OCI-LY3 (cell line): ENCODE results near the gene GNG12.

ENCODE experiments used
- EZH2phosphoT487 ChIP-seq: fragments of 200-600 bp; shearing (Covaris generic); IDR thresholded peaks from 2 replicates; pipeline ENCODE4 v1.6.1; 2018; ENCODE audit warnings: antibody characterized with exemption, mixed run types, low read depth
- TF ChIP-seq, protein P1 (sequence below): fragments of 200-600, 300-600 bp; sonication (generic); IDR thresholded peaks from 2 replicates; pipeline ENCODE4 v1.5.1; 2014; ENCODE audit warnings: antibody characterized with exemption, low read length, low read depth

DNA sequence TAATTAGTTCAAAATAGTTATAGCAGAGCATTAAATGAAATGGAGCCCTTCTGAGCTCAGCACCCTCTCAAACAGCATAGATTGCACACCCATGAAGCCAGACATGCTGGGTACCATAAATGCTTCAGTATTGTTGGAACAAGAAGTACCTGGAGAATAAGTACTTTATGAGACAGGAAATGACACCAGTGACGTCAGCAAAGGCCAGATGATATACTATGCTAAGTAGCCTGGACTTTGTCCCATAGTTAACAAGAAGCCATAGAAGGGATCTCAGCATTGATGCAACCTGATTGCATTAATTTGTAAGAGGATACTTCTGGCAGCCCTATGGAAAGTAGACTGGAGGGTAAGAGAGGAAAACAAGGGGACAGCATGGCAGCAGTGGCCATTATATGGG lies 164.6 kb downstream of the GNG12 start:
- TF ChIP-seq, protein P1, sequence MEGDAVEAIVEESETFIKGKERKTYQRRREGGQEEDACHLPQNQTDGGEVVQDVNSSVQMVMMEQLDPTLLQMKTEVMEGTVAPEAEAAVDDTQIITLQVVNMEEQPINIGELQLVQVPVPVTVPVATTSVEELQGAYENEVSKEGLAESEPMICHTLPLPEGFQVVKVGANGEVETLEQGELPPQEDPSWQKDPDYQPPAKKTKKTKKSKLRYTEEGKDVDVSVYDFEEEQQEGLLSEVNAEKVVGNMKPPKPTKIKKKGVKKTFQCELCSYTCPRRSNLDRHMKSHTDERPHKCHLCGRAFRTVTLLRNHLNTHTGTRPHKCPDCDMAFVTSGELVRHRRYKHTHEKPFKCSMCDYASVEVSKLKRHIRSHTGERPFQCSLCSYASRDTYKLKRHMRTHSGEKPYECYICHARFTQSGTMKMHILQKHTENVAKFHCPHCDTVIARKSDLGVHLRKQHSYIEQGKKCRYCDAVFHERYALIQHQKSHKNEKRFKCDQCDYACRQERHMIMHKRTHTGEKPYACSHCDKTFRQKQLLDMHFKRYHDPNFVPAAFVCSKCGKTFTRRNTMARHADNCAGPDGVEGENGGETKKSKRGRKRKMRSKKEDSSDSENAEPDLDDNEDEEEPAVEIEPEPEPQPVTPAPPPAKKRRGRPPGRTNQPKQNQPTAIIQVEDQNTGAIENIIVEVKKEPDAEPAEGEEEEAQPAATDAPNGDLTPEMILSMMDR: no peak
- TF ChIP-seq EZH2phosphoT487: no peak
